CD8-positive, alpha-beta memory T cell (primary cell): ENCODE measurements around the gene ELFN1. TPM values are rescaled to one million over a fixed set of nuclear protein-coding genes. Genes with fewer than 3 reads are reported as not detected.

Source experiments
- CTCF ChIA-PET: fragments of 350-600 bp; sonication (Branson Sonifier 250); formaldehyde crosslinking; loops from one replicate; lab custom pipeline; 2021; ENCODE audit warnings: antibody characterized with exemption; lab: Charles Lee
- POLR2A ChIA-PET: fragments of 350-600 bp; sonication (Branson Sonifier 250); formaldehyde crosslinking; loops from one replicate; lab custom pipeline; 2021; ENCODE audit warnings: antibody characterized with exemption; lab: Charles Lee
- DNase-seq, 5 donors: peaks; one replicate each; pipeline versions ENCODE4 v3.0.0 to v3.0.0-alpha.2; 2020 to 2022; ENCODE audit warnings: mixed read lengths in 1 of 5
- H3K27ac ChIP-seq: one replicate; pipeline ENCODE4 v1.7.0; 2013; ENCODE audit warnings: low read depth, mild to moderate bottlenecking, low read length, moderate library complexity
- H3K27me3 ChIP-seq: 2 replicates; pipeline ENCODE4 v1.7.0; 2013; ENCODE audit warnings: low read length, mild to moderate bottlenecking; ENCODE audit not compliant: insufficient read depth, poor library complexity, severe bottlenecking
- H3K36me3 ChIP-seq: 2 replicates; pipeline ENCODE4 v1.7.0; 2013; ENCODE audit warnings: mild to moderate bottlenecking, low read length, moderate library complexity; ENCODE audit not compliant: insufficient read depth
- H3K4me1 ChIP-seq: 2 replicates; pipeline ENCODE4 v1.7.0; 2013; ENCODE audit warnings: mild to moderate bottlenecking, low read length, moderate library complexity; ENCODE audit not compliant: insufficient read depth
- H3K4me3 ChIP-seq: 2 replicates; pipeline ENCODE4 v1.7.0; 2013; ENCODE audit warnings: mild to moderate bottlenecking, low read length
- H3K9me3 ChIP-seq: 2 replicates; pipeline ENCODE4 v1.7.0; 2013; ENCODE audit warnings: mild to moderate bottlenecking, low read length
- H3K27ac Mint-ChIP-seq, 8 donors: one replicate each; pipeline ENCODE4 v1.8.0; 2020 to 2021; ENCODE audit warnings: mixed read lengths in 8 of 8, mild to moderate bottlenecking in 6 of 8, inconsistent platforms in 3 of 8, moderate library complexity in 3 of 8
- H3K27me3 Mint-ChIP-seq, 2 donors: one replicate each; pipeline ENCODE4 v1.8.0; 2020 to 2021; ENCODE audit warnings: mixed read lengths in 2 of 2, mild to moderate bottlenecking in 1 of 2, moderate library complexity in 1 of 2
- H3K36me3 Mint-ChIP-seq, 3 donors: one replicate each; pipeline ENCODE4 v1.8.0; 2020 to 2021; ENCODE audit warnings: mixed read lengths in 3 of 3, inconsistent platforms in 1 of 3, mild to moderate bottlenecking in 1 of 3
- H3K4me1 Mint-ChIP-seq, 3 donors: one replicate each; pipeline ENCODE4 v1.8.0; 2020 to 2021; ENCODE audit warnings: mixed read lengths in 3 of 3, inconsistent platforms in 1 of 3, mild to moderate bottlenecking in 1 of 3
- H3K4me3 Mint-ChIP-seq, 7 donors: one replicate each; pipeline ENCODE4 v1.8.0; 2020 to 2021; ENCODE audit warnings: mixed read lengths in 7 of 7, mild to moderate bottlenecking in 6 of 7, moderate library complexity in 4 of 7, inconsistent platforms in 2 of 7
- H3K9me3 Mint-ChIP-seq, 5 donors: one replicate each; pipeline ENCODE4 v1.8.0; 2020 to 2022; ENCODE audit warnings: mixed read lengths in 5 of 5, mild to moderate bottlenecking in 3 of 5, moderate library complexity in 2 of 5, inconsistent platforms in 1 of 5
- polyA plus RNA-seq: library from polyadenylated mRNA; unstranded; fragments of 300-500 nt; fragmentation: Illumina TruSeq; gene quantifications from one replicate; pipeline ENCODE4 v1.2.3, GENCODE V29; 2021
- total RNA-seq, 2 experiments: library from RNA; stranded (reverse); gene quantifications; one replicate each; pipeline ENCODE4 v1.2.3, GENCODE V29; 2021

Gene ELFN1
- total and polyA plus RNA-seq, 3 experiments from 2014 or later = 0.15 to 0.22 (median 0.20) TPM

- H3K9me3 ChIP-seq = no peaks in the 10 kb centered on the region
- H3K4me3 Mint-ChIP-seq = no peak overlapping the region
- H3K27ac Mint-ChIP-seq = no peak overlapping the region
- H3K4me3 ChIP-seq = no peak overlapping the region
- no peaks in the 10 kb centered on the region for H3K36me3 ChIP-seq
- no peak overlapping the region for H3K27ac ChIP-seq
- peaks cover 9 to 14% (median 11%) of the 10 kb centered on the region in 3 donors for H3K4me1 Mint-ChIP-seq
- ChIA-PET CTCF (no interaction called here), POLR2A (no interaction called here)
- H3K36me3 Mint-ChIP-seq = peaks cover 0 to 2% (median 0%) of the 10 kb centered on the region in 3 donors
- H3K4me1 ChIP-seq = no peaks in the 10 kb centered on the region
- H3K9me3 Mint-ChIP-seq = no peaks in the 10 kb centered on the region
- H3K27me3 Mint-ChIP-seq = peaks cover 3 to 4% of the 10 kb centered on the region in 2 donors
- no peak for DNase-seq
- H3K27me3 ChIP-seq = no peaks in the 10 kb centered on the region
These were observed 79.3 kb downstream of the ELFN1 start for GRCh38 chr7:1749351-1749863.

GRCh38 chr7:1749864-1750466, 79.9 kb downstream of the ELFN1 start:
- POLR2A ChIA-PET = no interaction called here
- Mint-ChIP-seq H3K4me1 (peaks cover 9 to 14% (median 11%) of the 10 kb centered on the region in 3 donors), H3K9me3 (no peaks in the 10 kb centered on the region), H3K27ac (no peak overlapping the region), H3K27me3 (peaks cover 3 to 4% of the 10 kb centered on the region in 2 donors), H3K4me3 (no peak overlapping the region), H3K36me3 (peaks cover 0 to 2% (median 0%) of the 10 kb centered on the region in 3 donors)
- Histone ChIP-seq H3K27me3 (no peaks in the 10 kb centered on the region), H3K4me3 (no peak overlapping the region), H3K4me1 (no peaks in the 10 kb centered on the region), H3K9me3 (no peaks in the 10 kb centered on the region), H3K27ac (no peak overlapping the region), H3K36me3 (no peaks in the 10 kb centered on the region)
- no peak for DNase-seq
- CTCF ChIA-PET = no interaction called here

GRCh38 chr7:1750541-1751021, 80.5 kb downstream of the ELFN1 start:
- no peak overlapping the region for H3K27ac Mint-ChIP-seq
- H3K27me3 Mint-ChIP-seq = peaks cover 3 to 7% of the 10 kb centered on the region in 2 donors
- no peak overlapping the region for H3K4me3 Mint-ChIP-seq
- Histone ChIP-seq H3K27ac (no peak overlapping the region), H3K4me3 (no peak overlapping the region), H3K4me1 (no peaks in the 10 kb centered on the region), H3K9me3 (no peaks in the 10 kb centered on the region), H3K27me3 (no peaks in the 10 kb centered on the region), H3K36me3 (no peaks in the 10 kb centered on the region)
- no peaks in the 10 kb centered on the region for H3K9me3 Mint-ChIP-seq
- peak in 1 of 5 donors; percentile 40 for DNase-seq
- POLR2A ChIA-PET = no interaction called here
- H3K4me1 Mint-ChIP-seq = peaks cover 9 to 14% (median 11%) of the 10 kb centered on the region in 3 donors
- CTCF ChIA-PET = no interaction called here
- H3K36me3 Mint-ChIP-seq = peaks cover 0 to 2% (median 0%) of the 10 kb centered on the region in 3 donors

GRCh38 chr7:1752111-1752510, 82.0 kb downstream of the ELFN1 start:
- H3K4me1 Mint-ChIP-seq = peaks cover 9 to 11% (median 11%) of the 10 kb centered on the region in 3 donors
- Histone ChIP-seq H3K4me1 (no peaks in the 10 kb centered on the region), H3K4me3 (no peak overlapping the region), H3K27ac (no peak overlapping the region), H3K36me3 (no peaks in the 10 kb centered on the region), H3K27me3 (no peaks in the 10 kb centered on the region), H3K9me3 (no peaks in the 10 kb centered on the region)
- peaks cover 5 to 15% of the 10 kb centered on the region in 2 donors for H3K27me3 Mint-ChIP-seq
- H3K9me3 Mint-ChIP-seq = no peaks in the 10 kb centered on the region
- peaks cover 0 to 2% (median 0%) of the 10 kb centered on the region in 3 donors for H3K36me3 Mint-ChIP-seq
- peak in 1 of 5 donors; percentile 23 for DNase-seq
- no peak overlapping the region for H3K27ac Mint-ChIP-seq
- H3K4me3 Mint-ChIP-seq = no peak overlapping the region
- POLR2A ChIA-PET = no interaction called here
- CTCF ChIA-PET = no interaction called here

- no peaks in the 10 kb centered on the region for H3K4me1 ChIP-seq
- Mint-ChIP-seq H3K9me3 (no peaks in the 10 kb centered on the region), H3K27ac (peak overlapping the region in 3 of 8 donors; percentile 29 to 60 (median 29)), H3K4me1 (peaks cover 9% of the 10 kb centered on the region in 3 donors), H3K4me3 (peak overlapping the region in 1 of 7 donors; percentile 15), H3K36me3 (peaks cover 0 to 2% (median 0%) of the 10 kb centered on the region in 3 donors), H3K27me3 (peaks cover 5 to 21% of the 10 kb centered on the region in 2 donors)
- peak in 2 of 5 donors; percentile 13 to 23 for DNase-seq
- H3K27ac ChIP-seq = no peak overlapping the region
- CTCF ChIA-PET = no interaction called here
- H3K27me3 ChIP-seq = no peaks in the 10 kb centered on the region
- no peaks in the 10 kb centered on the region for H3K9me3 ChIP-seq
- no peaks in the 10 kb centered on the region for H3K36me3 ChIP-seq
- POLR2A ChIA-PET = no interaction called here
- no peak overlapping the region for H3K4me3 ChIP-seq
These were observed 82.9 kb downstream of the ELFN1 start for GRCh38 chr7:1752771-1753563.

GRCh38 chr7:1753564-1753867, 83.4 kb downstream of the ELFN1 start:
- Mint-ChIP-seq H3K4me1 (peaks cover 4 to 9% (median 6%) of the 10 kb centered on the region in 3 donors), H3K4me3 (no peak overlapping the region), H3K27me3 (peaks cover 5 to 22% of the 10 kb centered on the region in 2 donors), H3K9me3 (no peaks in the 10 kb centered on the region), H3K27ac (peak overlapping the region in 3 of 8 donors; percentile 29 to 60 (median 29)), H3K36me3 (peaks cover 0 to 2% (median 0%) of the 10 kb centered on the region in 3 donors)
- CTCF ChIA-PET = no interaction called here
- no peaks in the 10 kb centered on the region for H3K27me3 ChIP-seq
- DNase-seq = peak in 1 of 5 donors; percentile 29
- H3K9me3 ChIP-seq = no peaks in the 10 kb centered on the region
- H3K4me3 ChIP-seq = no peak overlapping the region
- H3K36me3 ChIP-seq = no peaks in the 10 kb centered on the region
- H3K4me1 ChIP-seq = no peaks in the 10 kb centered on the region
- no peak overlapping the region for H3K27ac ChIP-seq
- POLR2A ChIA-PET = no interaction called here

- POLR2A ChIA-PET = no interaction called here
- Mint-ChIP-seq H3K27me3 (peaks cover 5 to 26% of the 10 kb centered on the region in 2 donors), H3K4me1 (peaks cover 4 to 9% (median 6%) of the 10 kb centered on the region in 3 donors), H3K36me3 (peaks cover 0 to 2% (median 0%) of the 10 kb centered on the region in 3 donors), H3K9me3 (no peaks in the 10 kb centered on the region), H3K4me3 (no peak overlapping the region), H3K27ac (no peak overlapping the region)
- Histone ChIP-seq H3K9me3 (no peaks in the 10 kb centered on the region), H3K27ac (no peak overlapping the region), H3K4me1 (no peaks in the 10 kb centered on the region), H3K27me3 (no peaks in the 10 kb centered on the region), H3K4me3 (no peak overlapping the region), H3K36me3 (no peaks in the 10 kb centered on the region)
- no peak for DNase-seq
- CTCF ChIA-PET = no interaction called here
These were observed 84.3 kb downstream of the ELFN1 start for GRCh38 chr7:1754345-1754908.
